LHCN-M2 (cell line): ENCODE results near the gene SP9. TPM values are rescaled to one million over a fixed set of nuclear protein-coding genes. Genes with fewer than 3 reads are reported as not detected.

Source experiments
- DNase-seq: peaks from one replicate; pipeline ENCODE4 v3.0.0-alpha.2; 2012; ENCODE audit warnings: low read depth
- polyA plus RNA-seq: library from polyadenylated mRNA; unstranded; fragments of >200 nt; gene quantifications from one replicate; pipeline ENCODE4 v1.2.1, GENCODE V29; 2012; ENCODE audit warnings: missing spikeins
- total RNA-seq: library from RNA; depleted of rRNA; stranded (reverse); fragments of >200 nt; gene quantifications from 2 replicates; pipeline ENCODE4 v1.2.3, GENCODE V29; 2014; rRNA removed

Gene SP9
- total RNA-seq: 0.06 TPM in 1 of 2 replicates, not detected in the other
- polyA plus RNA-seq: 0.06 TPM

DNA sequence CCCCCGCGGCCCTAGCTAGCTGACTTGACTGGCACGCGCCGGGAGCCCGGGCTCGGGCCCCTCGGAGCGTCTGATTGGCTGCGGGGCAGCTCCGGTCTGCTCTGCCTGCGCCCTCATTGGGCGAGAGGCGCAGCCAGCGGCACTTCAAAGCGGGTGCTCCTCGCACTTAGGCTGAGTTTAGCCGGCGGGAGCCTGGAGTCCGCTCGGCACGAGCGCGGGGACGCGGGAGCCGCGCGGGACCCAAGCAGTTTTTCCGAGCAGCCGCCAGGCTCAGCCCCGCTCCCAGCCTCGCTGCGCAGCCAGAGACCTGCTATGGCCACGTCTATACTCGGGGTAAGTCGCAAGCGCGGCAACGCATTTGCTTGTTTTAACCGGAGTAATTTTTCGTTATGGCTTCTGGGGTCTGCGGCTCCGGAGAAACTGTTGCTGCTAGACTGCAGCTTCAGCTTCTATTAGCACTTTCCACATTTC, at the start of gene SP9:
TSS of gene SP9 (plus strand) at position 174 of the 471 bp plus-strand sequence. CDS start at position 313, 139 bp downstream.
- peak; percentile 55 for DNase-seq

DNA sequence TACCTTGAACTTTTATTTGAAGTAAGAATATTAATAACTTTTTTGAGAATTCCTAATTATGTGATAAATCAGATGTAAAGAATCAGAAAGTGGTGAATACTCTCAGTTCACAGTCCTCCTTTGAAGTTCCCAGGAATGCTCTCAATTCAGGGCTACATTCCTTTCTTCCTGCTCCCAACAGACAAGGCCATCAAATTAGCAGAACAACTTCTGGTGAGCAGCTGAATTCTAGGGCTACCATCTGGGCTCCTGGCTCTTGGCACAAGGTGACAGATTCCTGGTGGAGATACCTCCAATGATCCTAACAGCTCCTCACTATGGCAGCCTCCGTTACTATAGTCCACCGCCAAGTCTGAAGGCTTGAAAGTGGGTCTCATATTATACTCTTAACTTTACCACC, 48.6 kb upstream of the SP9 start:
- DNase-seq: no peak

DNA sequence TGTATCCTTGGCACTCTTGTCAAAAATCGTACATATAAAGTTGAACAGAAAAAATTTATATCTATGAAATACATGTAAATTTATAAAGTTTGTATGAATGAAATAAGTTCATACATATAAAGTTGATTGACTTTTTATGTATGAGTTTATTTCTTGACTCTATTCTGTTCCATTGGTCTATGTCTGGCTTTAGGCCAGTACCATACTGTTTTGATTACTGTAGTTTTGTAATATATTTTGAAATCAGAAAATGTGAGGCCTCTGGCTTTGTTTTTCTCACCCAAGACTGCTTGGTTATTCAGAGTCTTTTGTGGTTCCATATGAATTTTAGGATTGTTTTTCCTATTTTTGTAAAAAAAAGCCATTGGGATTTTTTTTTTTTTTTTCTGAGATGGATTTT, 41.8 kb upstream of the SP9 start:
- DNase-seq: no peak

DNA sequence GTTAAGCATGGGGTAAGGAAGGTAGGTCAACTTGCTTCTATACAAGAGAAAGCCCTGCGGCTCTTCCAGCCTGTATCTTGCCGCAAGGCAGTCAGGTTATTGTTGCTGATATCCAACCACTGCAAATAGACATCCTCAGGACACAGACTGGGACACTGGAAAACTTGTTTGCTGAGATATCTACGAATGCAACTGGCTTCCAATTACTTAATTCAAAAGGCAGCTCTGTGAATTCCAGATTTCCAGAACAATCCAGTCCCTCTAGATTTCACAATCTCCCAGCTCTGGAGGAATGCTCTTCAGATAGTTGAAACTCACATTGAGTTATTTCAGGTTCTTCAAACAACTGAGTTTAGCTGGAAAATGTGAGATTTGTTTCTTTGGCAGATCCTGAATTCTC, 34.6 kb upstream of the SP9 start:
- no peak for DNase-seq

DNA sequence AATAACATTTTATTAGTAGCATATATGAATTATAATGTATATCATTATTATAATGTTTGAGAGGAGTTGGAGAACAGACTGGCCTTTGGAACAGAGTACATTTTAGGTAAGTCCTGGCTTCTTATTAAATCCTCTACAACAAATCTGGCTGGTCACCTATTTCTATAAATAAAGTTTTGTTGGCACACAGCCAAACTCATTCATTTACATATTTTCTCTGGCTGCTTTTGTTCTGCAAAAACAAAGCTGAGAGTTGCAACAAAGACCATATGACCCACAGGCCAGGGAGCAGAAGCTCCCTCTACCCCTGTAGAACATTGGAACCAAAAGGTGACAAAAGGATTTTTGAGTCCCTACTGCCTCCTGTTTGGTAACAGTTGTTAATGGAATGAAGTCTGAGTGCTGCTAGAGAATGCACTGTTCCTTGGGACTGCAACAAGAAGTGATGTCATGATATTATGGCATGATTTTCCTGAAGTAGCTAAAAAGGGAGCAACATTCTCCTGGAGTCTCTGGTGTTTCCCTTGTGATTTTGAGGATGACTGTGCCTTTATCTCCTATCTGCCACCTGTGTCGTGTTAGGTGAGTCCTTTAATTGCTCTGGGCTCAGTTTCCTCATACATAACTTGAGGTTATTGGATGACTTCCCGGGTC, 22.0 kb upstream of the SP9 start:
- no peak for DNase-seq

DNA sequence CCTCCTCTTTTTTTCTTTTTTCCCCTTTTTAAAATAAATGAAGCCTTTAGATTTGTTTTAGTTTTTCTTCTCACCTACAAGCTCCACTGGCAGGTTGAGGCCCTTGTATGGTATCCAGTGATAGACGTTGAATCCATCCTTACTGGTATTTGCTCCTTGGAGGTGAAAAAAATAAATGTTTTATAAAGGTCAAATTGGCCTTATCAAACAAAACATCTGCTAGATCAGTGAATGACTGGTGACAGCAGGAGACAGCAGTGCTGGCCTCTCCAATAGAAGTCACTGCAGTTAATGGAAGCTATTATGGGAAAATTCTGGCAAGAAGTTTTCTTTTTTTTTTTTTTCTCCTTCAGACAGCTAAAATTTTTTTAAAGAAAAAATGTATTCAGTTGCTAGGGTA, 12.6 kb upstream of the SP9 start:
- no peak for DNase-seq

DNA sequence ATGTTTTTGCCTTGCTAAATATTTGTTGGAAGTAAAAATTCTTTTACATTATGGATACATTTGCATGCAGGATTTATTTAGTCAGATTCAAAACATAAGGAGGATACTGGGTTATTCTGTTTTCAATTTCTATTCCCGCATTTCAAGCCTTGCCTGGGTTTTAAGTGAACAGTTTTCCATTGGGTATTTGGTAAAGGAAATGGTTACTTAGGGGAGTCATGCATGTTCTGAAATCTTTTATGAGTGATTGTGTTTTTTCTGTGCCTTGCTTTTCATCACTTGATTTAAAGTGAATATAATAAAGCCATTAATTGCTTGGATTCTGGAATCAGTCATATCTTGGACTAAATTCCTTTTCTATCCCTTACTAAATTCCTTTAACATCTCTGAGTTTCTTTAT, 12.0 kb upstream of the SP9 start:
- no peak for DNase-seq

DNA sequence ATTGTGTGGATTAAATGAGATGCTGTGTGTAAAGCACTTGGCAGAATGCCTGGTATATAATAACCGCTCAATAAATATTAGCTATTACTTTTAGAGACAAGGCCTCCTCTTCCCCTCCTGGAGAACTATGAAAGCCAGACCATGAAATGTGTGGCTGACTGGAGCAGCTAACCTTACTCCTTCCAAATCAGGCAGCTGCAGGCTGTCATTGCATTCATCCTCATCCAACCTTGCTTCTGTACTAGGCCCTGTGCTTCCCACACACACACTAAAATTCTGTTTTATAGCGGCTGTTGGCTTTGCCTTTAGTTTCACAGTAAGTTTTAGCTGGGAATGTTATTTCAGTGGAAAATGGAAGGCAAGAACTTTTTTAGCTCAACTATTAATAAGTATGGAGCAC, 10.2 kb upstream of the SP9 start:
- DNase-seq: no peak

DNA sequence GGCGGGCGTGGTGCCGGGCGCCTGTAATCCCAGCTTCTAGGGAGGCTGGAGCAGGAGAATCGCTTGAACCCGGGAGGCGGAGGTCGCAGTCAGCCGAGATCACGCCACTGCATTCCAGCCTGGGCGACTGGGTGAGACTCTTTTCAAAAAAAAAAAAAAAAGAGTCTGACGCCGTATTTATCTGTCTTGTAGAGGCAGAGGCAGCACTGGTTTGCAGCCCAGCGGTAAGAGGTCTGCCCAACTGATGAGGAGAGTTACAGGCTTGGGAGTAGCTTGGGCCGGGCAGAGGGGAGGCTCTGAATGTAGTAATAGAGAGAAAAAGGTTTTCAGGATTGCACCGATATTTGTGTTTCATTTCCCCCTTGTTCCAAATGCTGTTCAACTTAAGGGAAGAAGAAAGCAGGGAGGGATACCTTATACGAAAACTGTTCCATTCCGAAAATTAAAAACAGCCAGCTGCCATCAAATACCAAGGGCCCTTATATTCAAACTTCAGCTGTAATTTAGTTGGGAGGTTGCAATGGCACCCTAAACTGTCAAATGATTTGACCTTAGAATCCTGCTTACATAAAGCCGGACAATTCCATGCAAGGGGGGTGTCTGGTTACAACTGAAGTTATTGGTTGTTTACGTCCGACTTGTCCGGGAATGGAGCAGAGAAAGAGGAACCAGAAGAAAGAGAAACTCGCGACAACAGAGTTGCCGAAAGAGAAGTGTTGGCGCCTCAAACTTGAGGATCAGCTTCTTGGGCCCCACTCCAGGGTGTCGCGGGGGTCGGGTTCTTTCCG, 9.2 kb upstream of the SP9 start:
- DNase-seq: no peak

DNA sequence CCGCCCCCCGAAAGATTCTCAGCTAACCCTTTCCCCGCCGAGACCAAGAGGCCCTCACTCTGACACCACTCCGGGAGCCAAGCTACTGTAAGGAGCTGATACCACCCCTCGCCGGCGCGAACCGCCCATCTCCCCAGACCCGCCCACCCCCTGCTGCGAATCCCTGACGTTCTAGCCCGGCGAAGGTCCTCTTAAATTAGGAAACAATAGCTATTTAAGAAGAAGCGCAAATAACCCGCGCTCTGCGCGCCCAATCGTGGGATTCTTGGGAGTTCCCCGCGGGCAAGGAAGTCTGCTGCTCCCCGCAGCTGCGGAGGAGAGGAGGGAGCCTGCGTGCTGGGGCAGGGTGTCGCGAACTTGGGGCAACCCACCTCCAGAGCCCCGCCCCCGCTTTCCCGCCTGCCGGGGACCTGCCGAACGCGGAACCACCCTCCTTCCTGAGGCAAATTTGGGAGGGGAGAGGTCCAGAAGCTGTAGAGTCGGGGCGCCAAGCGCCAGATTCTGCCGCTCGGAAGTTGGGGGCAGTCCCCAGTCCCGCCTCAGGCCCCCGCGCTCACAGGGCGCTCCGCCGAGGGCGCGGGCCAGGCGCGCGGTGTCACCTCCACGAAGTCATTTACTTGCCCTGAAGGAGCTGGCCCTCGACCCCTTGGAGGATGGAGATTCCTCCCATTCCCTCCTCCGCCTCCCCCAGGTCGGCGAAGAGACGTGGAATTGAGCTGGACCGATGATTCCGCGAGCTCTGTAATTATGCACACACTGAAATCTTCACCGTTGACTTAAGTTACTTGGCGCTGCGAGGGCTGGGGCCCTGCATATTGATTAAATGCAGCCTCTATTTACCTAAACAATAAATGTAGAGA, 8.4 kb upstream of the SP9 start:
- DNase-seq: no peak

DNA sequence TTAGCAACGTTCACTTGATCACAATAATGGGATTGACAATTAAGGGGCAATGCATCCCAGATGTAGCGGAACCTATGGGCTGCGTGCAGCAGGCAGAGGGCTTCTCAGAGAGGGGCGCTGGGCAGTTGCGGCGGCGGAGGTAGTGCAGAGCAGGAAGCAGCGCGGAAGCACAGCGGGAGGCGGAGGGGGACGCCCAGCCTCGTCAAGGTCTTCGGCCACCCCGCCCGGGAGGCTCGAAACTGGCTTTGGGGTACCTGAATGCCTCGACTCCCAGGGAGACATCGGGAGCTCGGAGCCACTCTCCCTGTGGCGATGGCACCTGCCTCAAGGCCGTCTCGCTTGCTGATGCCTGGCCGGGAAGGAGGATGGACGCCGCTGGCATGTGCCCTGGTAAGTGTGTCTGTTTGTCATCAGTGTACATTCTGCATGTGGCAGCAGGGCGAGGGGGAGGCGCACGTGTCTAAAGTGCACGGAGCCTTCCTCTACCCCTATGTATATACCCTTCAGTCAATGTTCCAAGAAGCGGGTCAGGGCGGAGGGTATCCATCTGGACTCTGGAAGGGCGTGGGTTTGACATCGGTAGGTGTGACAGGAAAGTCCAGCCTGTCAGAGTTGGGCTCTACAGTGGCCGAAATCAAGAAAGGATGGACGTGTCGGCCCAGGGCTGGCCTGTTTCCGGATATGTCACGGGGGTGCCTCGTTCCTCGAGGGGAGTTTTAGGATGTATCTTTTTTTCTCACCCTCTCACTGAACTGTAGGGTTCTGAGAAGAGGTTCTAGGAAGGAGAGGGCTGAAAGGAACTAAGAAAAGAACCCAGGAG, 7.5 kb upstream of the SP9 start:
- no peak for DNase-seq

DNA sequence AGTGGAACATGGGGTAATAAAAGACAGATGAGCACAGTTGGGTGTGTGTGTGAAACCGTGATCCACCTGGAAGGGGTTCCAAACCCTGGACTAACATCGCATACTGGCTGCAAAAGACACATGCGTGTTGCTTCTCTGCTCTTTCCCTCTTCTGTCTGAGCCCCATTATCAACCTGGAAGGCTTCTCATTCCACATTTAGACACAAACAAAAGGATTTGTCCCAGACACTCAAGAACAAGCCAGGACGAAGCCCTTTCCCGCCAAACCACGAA, 7.0 kb upstream of the SP9 start:
- DNase-seq: no peak

DNA sequence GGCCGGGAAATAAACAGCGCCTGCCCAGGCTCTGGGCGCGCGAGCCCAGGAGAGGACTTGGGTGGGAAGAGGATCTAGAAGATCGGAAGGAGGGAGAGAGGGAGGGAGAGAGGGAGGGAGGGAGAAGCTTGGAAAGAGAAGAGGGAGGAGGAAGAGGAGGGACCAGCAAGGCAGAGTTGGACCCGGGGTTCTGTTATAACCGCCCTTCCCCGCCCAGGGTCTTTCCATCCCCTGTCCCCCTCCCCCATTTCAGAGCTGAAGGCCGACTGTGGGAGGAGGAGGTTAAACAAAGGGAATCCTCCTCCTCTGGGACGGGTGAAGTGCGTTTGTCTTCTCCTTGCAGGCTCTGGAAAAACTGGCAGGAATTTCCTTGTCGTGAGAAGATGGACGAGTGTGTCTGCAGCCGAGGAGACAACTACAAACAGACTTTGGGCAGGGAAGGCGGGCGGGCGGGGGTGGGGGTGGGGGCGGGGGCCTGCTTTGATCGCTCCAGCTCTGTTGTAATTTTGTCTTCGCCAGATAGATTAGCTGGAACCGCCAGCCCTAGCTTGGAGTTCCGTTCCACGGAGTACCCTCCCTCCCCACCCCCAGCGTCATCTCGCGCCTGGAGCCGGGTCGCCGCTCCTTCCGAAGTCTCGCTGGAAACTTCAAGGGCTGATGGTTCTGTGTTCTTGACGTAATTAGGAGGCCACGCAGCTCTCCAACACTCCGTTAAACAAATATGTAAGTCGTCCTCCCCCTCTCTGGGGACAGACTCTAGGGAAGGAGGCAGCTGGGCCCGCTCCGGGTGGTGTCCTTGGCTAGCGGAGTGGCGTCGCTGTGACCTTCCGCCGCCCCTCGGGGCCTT, 6.4 kb upstream of the SP9 start:
- DNase-seq: no peak

DNA sequence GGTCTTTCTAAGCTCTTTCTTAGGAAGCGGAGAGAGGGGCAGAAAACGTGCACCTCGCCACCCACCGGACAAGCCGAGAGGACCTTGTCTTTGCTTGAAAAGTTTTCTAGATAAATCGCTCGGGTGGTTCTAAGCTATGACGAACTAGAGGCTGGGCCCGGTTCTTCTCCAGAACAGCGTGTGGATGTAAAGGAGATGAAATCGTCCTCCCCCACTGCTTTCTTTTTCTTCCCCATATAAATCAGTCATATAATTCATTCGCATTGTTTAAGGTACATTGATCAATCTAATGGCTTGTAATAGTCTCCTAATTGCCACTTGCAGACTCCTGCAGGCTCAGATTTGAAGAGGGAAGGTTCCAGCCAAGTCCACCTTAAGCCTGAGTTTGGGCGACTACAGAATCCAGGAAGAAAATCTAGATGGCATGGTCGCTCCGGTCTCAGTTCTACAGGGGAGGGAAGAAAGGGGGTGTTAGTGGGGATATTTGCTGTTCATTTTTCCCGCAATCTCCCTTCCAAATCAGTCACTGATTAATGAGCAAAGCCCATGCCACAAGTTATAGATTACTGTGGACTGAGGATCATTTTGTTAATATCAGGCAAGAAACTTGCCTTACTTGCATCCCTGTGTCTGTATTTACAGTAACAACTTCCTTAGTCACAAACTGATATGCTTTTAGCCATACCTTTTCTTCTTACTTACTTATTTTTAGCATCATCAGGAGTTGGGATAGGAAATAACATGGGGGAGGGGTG, 5.6 kb upstream of the SP9 start:
- no peak for DNase-seq

DNA sequence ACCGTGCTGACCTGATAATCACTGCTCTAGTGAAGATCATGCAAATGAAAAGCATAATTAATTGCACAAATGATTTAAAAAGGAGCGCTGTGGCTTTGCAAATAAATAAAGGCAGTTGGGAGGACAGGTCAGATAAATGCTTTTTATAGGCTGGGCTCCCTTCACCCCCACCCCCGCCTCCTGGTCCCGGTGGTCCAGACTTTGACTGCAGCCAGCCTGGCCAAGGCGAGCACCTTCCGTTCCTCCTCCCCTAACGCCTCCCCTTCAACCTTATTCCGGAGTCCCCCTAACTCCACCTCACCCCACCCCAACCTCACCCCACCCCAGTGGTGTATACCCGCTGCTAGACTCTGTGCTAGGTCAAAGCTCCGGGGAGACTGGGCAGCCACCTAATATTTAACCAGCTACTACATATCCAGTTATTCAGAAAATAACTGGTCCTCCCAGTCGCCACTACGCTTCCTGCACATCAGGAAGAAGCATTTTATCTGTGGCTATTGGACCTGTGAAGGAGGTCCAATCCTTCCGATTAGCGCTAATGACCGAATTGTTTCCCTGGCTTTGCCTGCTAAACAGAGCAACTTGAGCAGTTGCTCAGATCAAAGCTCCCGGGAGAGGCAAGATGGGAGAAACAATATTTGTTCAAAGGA, 3.7 kb upstream of the SP9 start:
- DNase-seq: no peak

DNA sequence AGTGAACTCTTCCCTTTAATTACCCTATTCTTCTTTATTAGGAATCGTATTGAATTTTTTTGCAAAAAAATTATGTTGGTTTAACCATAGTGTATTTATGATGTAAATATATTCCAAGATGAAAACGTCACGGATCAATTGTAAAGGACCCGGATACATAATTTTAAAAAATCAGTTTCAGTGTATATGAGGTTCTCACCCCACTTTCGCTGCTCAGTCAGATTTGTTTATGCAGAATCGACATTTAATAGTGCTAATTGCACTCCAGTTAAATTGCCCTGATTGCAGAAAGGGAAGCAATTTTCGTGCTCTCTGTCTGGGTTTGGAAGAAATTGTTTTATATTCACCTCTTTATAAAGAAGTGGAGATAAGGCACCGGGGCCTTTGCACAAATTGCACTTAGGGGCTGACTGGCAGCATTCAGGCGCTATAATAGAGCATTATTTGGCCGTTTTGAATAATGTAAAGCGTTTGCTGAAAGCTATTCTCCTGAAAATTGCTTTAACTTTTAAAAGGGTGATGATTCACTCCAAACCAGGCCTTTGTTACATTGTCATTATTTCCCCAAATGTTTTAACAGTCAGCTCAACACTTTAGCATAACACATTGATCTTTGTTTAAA, 3.0 kb upstream of the SP9 start:
- DNase-seq: no peak

DNA sequence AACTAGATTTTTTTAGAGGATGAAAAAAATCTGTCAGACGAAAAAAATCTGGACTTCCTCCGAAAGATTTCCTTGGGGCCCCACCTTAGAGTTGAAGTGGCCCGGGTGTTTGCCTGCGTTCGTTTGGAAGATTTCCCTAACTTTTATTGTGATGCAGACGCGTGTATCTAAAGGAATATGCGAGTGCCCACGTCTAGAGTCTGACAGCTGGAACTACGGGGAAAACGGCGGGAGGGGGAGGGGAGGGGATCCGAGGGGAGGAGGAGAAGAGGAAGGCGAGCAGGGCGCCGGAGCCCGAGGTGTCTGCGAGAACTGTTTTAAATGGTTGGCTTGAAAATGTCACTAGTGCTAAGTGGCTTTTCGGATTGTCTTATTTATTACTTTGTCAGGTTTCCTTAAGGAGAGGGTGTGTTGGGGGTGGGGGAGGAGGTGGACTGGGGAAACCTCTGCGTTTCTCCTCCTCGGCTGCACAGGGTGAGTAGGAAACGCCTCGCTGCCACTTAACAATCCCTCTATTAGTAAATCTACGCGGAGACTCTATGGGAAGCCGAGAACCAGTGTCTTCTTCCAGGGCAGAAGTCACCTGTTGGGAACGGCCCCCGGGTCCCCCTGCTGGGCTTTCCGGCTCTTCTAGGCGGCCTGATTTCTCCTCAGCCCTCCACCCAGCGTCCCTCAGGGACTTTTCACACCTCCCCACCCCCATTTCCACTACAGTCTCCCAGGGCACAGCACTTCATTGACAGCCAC, 2.4 kb upstream of the SP9 start:
- DNase-seq: no peak

DNA sequence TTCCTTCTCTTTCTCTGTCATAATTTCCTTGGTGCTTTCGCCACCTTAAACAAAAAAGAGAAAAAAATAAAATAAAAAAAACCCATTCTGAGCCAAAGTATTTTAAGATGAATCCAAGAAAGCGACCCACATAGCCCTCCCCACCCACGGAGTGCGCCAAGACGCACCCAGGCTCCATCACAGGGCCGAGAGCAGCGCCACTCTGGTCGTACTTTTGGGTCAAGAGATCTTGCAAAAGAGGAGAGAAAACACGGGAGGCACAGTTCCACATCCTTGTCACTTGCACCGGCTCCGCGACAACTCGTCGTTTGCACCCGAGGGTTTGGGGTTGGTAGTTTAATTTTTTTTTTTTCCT, 1.8 kb upstream of the SP9 start:
- DNase-seq: no peak
